HG03442 (cell line): ENCODE measurements around the gene JARID2.

Source experiments
- ATAC-seq: cut with Tn5 transposase; IDR thresholded peaks from one replicate; pipeline ENCODE4 v1.9.1; 2021; ENCODE audit warnings: mild to moderate bottlenecking, moderate library complexity; ENCODE audit not compliant: unreplicated experiment

JARID2 gene

GRCh38 chr6:15501826-15502445, 256.1 kb downstream of the JARID2 start:
- ATAC-seq = no peak

DNA sequence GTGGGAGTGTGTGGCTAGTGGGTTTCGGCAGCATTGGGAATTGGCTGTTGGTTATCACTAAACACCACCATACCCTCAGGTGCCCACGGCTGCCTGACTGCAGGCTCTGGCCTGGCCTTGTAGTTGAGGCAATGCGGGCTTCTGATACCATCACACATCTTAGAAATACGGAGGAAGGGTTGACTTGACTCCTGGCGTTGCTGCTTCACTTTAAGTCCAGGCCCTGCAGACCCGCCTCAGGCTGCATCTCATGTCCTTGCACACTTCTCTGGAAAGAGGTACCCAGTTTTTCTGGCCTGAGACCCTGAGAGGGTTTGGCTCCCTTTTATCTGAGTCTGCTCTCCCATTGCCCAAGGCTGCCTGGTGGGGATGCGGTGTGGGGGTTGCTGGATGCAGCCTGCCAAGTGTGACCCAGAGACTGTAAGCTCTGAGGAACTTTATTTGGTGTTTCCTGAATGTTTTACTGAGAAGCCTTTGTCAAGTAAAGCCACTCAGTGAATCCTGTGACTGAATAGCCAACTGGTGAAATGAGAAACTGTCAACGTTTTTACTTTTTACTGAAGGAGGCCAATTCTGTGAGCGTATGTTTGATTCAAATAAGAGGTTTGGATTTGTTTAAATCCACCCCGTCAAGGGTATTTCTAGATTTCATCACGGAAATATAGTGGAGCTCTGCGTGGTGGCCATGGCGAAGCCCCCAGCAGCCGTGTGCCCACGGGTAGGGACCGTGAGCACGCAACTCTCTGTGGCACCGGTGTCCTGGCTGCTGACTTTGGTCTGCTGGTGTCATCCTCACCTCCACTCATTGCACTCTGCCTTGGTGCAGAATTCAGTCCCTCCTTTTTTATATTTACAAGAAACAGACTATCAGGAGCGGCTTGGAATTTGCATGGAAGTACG, 256.8 kb downstream of the JARID2 start:
- no peak for ATAC-seq

DNA sequence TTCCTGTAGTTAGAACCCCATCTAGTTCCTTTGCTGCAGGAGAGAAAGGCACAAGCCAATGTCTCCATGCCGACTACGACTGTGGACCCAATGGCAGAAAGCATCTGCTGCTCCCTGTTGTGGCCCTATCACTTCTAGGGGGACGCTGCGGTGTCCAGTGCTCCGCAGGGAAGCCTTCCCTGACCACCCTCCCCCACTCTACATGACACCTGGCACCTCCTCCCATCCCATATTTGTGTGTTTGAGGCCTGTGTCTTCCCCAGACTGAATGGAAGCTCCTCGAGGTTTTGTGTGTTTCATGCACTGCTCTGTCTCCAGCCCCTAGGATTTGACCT, 257.4 kb downstream of the JARID2 start:
- no peak for ATAC-seq

DNA sequence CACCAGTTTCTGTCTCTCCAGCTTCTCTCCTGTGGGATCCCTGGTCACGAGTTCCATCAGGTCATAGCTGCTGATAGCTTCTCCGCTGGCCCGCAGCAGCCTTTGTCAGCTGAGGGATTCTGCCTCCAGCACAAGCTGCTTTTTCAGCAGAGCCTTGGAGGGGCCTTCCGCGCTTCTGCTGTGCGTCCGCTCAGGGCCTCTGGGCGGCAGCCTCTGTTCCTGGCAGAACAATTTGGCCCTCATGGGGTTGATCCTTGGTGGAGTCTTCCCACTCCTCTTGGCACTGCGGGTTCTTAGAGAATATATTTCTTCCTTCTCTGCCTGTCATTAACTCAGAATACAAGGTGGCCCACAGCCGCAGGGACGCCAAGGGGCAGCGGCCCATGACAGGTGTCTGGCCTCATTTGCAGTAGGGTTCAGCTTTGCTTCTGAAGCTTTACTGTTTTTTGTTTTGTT, 258.2 kb downstream of the JARID2 start:
- ATAC-seq = no peak

DNA sequence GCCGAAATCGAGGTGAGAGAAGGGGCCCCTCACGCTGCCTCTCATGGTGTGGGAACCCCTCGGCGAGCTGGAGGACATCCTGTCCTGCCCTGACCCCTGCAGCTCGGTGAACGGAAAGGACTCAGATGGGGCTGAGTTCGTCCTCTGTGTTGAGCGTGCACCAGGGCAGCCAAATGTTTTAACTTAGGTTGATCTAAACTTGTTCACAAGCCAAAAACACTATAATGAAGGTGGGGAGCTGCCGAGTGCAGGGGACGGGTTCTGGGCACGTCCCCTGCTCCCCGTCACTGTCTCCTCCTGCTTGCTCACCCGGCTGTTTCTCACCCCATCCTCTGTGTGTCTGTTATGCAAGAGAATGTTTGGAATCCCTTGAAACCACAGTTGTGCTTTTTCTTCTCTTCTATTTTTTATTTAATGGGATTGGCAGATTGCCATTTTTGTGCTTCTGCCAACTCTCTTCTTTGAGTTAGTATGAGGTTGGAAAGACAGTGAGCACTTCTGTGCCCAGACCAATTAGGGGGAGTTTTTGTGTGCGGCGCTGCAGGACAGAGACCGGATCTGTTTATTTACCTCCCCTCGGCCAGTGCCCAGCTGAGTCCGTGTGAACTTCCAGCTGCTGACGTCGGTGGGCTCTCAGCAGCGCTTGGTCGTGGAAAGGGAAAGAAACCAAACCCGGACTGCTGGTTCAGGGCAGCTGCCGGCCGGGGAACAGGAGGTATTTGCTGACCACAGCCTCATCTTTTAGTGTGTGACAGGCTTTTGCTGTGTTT, 258.9 kb downstream of the JARID2 start:
- no peak for ATAC-seq

GRCh38 chr6:15505463-15505918, 259.6 kb downstream of the JARID2 start:
- no peak for ATAC-seq

DNA sequence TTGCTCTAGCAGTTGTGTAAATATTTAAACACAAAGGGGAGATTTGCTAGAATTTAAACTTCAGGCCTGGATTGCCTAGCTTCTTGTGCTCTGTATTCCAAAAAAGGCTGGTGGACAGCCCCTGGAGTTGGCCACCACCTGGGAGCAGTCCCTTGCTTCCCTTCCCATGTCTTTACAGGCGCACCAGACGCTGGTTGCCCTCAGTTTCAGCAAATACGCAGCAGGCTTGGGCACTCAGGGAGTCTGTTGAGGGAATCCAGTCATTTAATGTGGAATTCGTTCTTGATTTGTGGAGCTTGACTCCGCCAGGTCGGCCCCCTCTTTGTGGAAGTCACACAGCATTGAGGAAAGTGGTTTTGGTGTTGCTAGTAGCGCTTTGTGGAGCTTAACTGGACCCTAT, 260.2 kb downstream of the JARID2 start:
- ATAC-seq = no peak

DNA sequence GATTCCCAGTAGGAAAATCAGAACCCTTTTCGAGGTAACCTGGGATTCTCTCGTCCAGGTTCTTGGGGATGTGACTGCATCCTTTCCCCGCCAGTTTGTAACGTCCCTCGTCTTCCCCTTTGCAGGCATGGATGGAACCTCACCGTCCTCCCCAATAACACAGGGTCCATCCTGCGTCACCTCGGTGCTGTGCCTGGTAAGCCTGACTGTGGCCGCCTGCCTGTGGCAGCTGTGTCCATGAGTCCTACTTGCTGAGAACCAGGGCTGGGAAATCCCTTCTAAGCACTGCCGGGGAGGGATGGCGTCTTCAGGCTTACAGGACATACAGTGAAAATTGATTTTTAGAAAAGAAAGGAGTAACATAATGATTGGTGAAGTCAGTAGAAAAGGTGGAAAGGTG, 261.4 kb downstream of the JARID2 start:
- no peak for ATAC-seq

DNA sequence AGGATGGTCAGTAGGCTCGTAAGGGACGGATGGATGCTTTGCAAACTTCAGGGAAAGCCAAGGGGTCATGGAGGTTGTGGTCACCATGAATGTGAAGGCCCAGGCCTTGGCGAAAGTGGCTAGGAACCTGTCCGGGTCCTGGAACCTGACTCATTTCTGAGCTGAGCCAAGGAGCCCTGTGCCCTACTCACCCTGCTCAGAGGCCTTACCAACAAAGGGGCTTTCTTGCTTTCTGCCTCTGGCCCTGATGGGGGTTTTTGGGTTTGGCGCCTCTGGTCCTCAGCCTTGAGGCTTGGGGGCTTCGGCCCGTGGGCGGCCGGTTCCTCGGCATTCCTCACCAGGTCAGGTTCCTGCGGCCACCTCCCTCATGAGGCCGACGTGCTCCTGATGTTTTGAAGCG, 261.9 kb downstream of the JARID2 start:
- no peak for ATAC-seq

GRCh38 chr6:15508441-15508871, 262.6 kb downstream of the JARID2 start:
- ATAC-seq = no peak

DNA sequence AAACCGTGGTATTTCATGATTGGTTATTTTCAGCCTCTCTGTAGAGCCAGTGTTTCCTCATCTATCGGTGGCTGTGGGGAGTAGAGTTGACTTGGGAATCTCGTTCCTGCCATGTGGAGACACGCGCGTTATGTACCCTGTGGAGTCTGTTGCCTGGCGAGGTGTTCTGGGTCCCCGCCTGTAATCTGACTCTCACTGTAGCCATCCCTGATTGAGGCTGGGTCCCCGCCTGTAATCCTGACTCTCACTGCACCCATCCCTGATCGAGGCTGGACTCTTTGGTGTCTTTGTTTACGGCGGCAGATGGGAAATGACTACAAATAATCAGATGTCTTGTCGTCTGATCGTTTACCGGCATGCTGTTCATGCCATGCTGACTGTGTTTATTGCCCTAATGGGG, 263.1 kb downstream of the JARID2 start:
- no peak for ATAC-seq

GRCh38 chr6:15509335-15509933, 263.6 kb downstream of the JARID2 start:
- ATAC-seq = no peak

- ATAC-seq = no peak
Measured at GRCh38 chr6:15510121-15510520, 264.3 kb downstream of the JARID2 start.

DNA sequence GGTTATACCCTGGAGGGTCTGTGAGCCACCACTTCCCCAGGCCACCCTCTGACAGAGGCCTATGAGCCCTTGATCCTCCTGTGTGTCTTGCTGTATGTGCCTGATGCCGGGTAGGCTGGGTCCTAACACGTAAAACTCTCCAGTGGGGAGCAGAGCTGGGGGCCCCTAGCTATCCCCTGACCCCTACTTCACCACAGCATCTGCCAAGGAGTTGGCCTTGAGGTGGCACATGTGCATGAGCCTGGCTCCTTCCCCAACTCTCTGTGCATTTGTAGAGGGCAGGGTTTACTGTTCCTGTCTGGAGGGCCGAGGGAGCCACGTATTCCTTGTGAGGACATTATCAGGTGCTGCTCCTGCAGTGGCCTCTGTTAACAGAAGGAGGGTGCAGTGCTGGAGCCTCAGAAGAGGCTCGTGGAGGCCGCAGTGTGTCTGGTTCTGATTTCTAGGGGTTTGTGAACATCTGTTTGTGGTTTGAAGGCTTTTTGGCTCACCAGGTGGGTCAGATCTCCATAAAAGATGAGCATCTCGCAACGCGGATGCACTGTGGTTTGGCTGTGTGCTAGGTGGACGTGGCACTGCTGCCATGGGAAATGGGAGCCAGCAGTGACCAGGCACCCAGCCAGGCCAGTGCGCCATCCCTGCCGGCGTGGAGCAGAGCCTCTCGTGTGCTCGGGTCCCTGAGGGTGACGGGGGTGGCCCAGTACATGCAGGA, 264.8 kb downstream of the JARID2 start:
- ATAC-seq = no peak

- ATAC-seq = no peak
Measured at GRCh38 chr6:15511248-15512125, 265.6 kb downstream of the JARID2 start.

GRCh38 chr6:15512126-15512525, 266.3 kb downstream of the JARID2 start:
- ATAC-seq = no peak

DNA sequence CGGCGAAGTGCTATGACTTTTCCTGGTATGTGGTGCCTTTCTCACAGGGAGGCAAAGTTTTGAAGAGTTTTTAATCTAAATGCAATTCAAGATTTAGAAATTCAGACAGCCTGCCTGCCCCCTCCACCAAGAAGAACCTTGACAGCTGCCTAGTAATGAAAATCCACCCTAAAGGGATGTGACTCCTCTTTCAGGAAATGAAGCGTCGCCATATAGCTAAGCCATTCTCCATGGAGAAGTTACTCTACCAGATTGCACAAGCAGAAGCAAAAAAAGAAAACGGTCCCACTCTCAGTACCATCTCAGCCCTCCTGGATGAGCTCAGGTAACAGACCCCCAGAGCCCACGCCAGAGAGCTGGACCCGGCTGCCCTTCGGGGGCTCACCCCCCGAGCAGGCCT, 266.9 kb downstream of the JARID2 start:
- no peak for ATAC-seq

GRCh38 chr6:15513131-15513771, 267.4 kb downstream of the JARID2 start:
- ATAC-seq = no peak
